Ureter (tissue), 1 donor: ENCODE measurements around the gene DNAJB4. TPM values are rescaled to one million over a fixed set of nuclear protein-coding genes. Genes with fewer than 3 reads are reported as not detected.
"Not testable (repeated sequence)": the region's sequence is repeated elsewhere in the genome, so short reads cannot be mapped to it uniquely, and the experiment has no call there.

Experiments used
- DNase-seq: peaks from one replicate; pipeline ENCODE4 v3.0.0-alpha.2; 2020; ENCODE audit warnings: low spot score
- total RNA-seq: library from RNA; stranded (reverse); gene quantifications from one replicate; pipeline ENCODE4 v1.2.4, GENCODE V29; 2023
- donor health status: DM: yes; HTN: yes; CAD: no.

The DNAJB4 gene
- total RNA-seq, 1 donor from 2014 or later = 31.4 TPM

- not testable (repeated sequence) for DNase-seq
These were observed 60.1 kb downstream of the DNAJB4 start for GRCh38 chr1:78064886-78065285.

Other genes with a start within 250 kb of the DNAJB4 start
- gene USP33, start 245.1 kb upstream of the DNAJB4 start, total RNA-seq = 63.7 TPM
- gene MIGA1, start 225.3 kb upstream of the DNAJB4 start, total RNA-seq = 19.4 TPM
- gene NEXN, start 116.3 kb upstream of the DNAJB4 start, total RNA-seq = 22.9 TPM
- gene FUBP1, start 25.9 kb upstream of the DNAJB4 start, total RNA-seq = 223 TPM
- 3.1 TPM for gene GIPC2, start 41.0 kb downstream of the DNAJB4 start, total RNA-seq